Spleen (tissue), 11 donors: ENCODE data around the gene DPM1. TPM values are rescaled to one million over a fixed set of nuclear protein-coding genes. Genes with fewer than 3 reads are reported as not detected.

Source experiments
- DNase-seq: peaks from one replicate; pipeline ENCODE4 v3.0.0-alpha.2; 2020
- H3K27ac ChIP-seq, 8 donors: fragments of 200-600 bp; sonication (generic) in 7 of 8; 1 replicate in 4 of 8; 2 replicates in 4 of 8; pipeline versions ENCODE4 v1.5.0 to v1.8.0; 2016 to 2021; ENCODE audit warnings: inconsistent platforms in 4 of 8, mild to moderate bottlenecking in 4 of 8, moderate library complexity in 1 of 8
- H3K27me3 ChIP-seq, 7 donors: fragments of 200-600 bp; sonication (generic) in 6 of 7; replicated peaks in 1 of 7; 1 replicate in 4 of 7; 2 replicates in 3 of 7; pipeline versions ENCODE4 v1.5.0 to v1.8.0; 2016 to 2021; ENCODE audit warnings: inconsistent platforms in 3 of 7, mild to moderate bottlenecking in 1 of 7
- H3K36me3 ChIP-seq, 6 donors: fragments of 200-600 bp; sonication (generic) in 5 of 6; 1 replicate in 4 of 6; 2 replicates in 2 of 6; pipeline versions ENCODE4 v1.5.0 to v1.8.0; 2016 to 2021; ENCODE audit warnings: inconsistent platforms in 2 of 6
- H3K4me1 ChIP-seq, 6 donors: fragments of 200-600 bp; sonication (generic) in 5 of 6; 1 replicate in 3 of 6; 2 replicates in 3 of 6; pipeline versions ENCODE4 v1.5.0 to v1.8.0; 2016 to 2021; ENCODE audit warnings: inconsistent platforms in 3 of 6
- H3K4me3 ChIP-seq, 8 donors: fragments of 200-600 bp; sonication (generic) in 7 of 8; 1 replicate in 4 of 8; 2 replicates in 4 of 8; pipeline versions ENCODE4 v1.5.0 to v1.8.0; 2016 to 2021; ENCODE audit warnings: inconsistent platforms in 4 of 8, mild to moderate bottlenecking in 4 of 8, moderate library complexity in 2 of 8
- H3K9me3 ChIP-seq, 8 donors: fragments of 200-600 bp; sonication (generic) in 7 of 8; 1 replicate in 4 of 8; 2 replicates in 4 of 8; pipeline versions ENCODE4 v1.5.0 to v1.8.0; 2016 to 2021; ENCODE audit warnings: inconsistent platforms in 4 of 8
- POLR2A ChIP-seq, 3 donors: fragments of 450-650 bp; IDR thresholded peaks; one replicate each; pipeline ENCODE4 v1.5.1; 2017; ENCODE audit warnings: antibody characterized with exemption in 3 of 3, mild to moderate bottlenecking in 1 of 3
- POLR2AphosphoS5 ChIP-seq, 3 donors: sonication (generic); formaldehyde crosslinking; IDR thresholded peaks; one replicate each; pipeline ENCODE4 v1.5.1; 2017; ENCODE audit warnings: antibody characterized with exemption in 3 of 3
- WGBS, 5 donors: extraction: QIAGEN DNeasy Blood & Tissue Kit in 3 of 5; methylation state at CpG; one replicate each; pipeline versions ENCODE4 v1.1.5 to v1.1.7; 2013 to 2018; 5-methylcytosine and 5-hydroxymethylcytosine counted together
- intact Hi-C: fragments of 100-400 bp; cut with DNase I; formaldehyde crosslinking; loops from one replicate; pipeline ENCODE4 v1.15.0; 2023; ENCODE audit warnings: low total_unique reads
- polyA plus RNA-seq, 3 donors: library from polyadenylated mRNA; stranded (reverse); fragments of 200-250 nt; gene quantifications; one replicate each; pipeline ENCODE4 v1.2.1, GENCODE V29; 2013
- total RNA-seq, 7 donors: library from RNA; depleted of rRNA in 3 of 7; stranded (reverse); fragments of >200 nt in 3 of 7; fragmentation: NEBNext Ultra II Directional in 4 of 7; extraction: Animal tissue kit (Norgen Biotek cat#: 25700) in 4 of 7; gene quantifications; one replicate each; pipeline versions ENCODE4 v1.1.0 to v1.2.1, GENCODE V29; 2016 to 2021
- TF ChIP-seq, protein P1 (sequence below), 11 experiments: fragments of 200-600 bp in 7 of 11; fragments of 450-650 bp in 4 of 11; sonication (generic) in 4 of 11; IDR thresholded peaks in 8 of 11; conservative IDR thresholded peaks in 3 of 11; 1 replicate in 7 of 11; 2 replicates in 4 of 11; pipeline versions ENCODE4 v1.4.0 to v1.8.0; 2016 to 2021; ENCODE audit warnings: antibody characterized with exemption in 11 of 11, inconsistent platforms in 4 of 11, mild to moderate bottlenecking in 1 of 11
- donor health status: healthy with polysubstance abuse.
- donor health status: DM: no; HTN: no; CAD: no; lungs with moderate emphysema.
- donor health status: DM: no; HTN: no; CAD: no.
- donor health status: Bipolar disorder and iron deficiency.
- donor health status: healthy.
- donor health status: DM: no; HTN: no; CAD: no.
- donor health status: DM: yes; HTN: yes; CAD: no.

Gene DPM1
- total and polyA plus RNA-seq, 10 donors, result 28.1 to 65.0 (median 43.8) TPM

DNA sequence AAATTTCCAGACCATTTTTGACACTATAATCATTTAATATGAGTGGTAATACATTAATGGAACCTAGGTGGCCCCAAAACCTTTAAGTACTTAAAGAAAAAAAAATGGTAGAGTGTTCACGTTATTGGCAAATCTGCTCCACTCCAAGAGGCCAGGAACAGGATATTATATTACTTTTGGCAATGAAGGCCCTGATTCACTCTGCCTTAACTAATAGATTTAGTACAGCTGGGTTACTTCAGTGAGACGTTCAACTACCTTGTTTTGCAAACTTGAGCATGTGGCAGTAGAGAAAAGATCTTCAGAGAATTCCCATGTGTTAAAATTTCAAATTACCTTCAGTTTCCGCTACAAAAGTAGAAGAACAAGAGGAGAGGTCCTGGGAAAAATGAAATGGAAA is 39.9 kb downstream of the DPM1 start:
- peak overlapping the region in 1 of 8 donors; percentile 4 for H3K27ac ChIP-seq
- H3K4me3 ChIP-seq, result no peak overlapping the region
- peaks cover 47 to 100% (median 90%) of the 10 kb centered on the region in 6 donors for H3K4me1 ChIP-seq
- intact Hi-C loops, result no loop called here
- H3K27me3 ChIP-seq, result no peaks in the 10 kb centered on the region
- WGBS, 5 donors, result 53 to 72% (median 67%) methylated on average over 3 of the region's 3 CpGs
- no peaks in the 10 kb centered on the region for H3K9me3 ChIP-seq
- no peak for TF ChIP-seq POLR2AphosphoS5 (IDR thresholded peaks at IDR 0.05)
- no peak for TF ChIP-seq POLR2A (IDR thresholded peaks at IDR 0.05)
- TF ChIP-seq, protein P1, sequence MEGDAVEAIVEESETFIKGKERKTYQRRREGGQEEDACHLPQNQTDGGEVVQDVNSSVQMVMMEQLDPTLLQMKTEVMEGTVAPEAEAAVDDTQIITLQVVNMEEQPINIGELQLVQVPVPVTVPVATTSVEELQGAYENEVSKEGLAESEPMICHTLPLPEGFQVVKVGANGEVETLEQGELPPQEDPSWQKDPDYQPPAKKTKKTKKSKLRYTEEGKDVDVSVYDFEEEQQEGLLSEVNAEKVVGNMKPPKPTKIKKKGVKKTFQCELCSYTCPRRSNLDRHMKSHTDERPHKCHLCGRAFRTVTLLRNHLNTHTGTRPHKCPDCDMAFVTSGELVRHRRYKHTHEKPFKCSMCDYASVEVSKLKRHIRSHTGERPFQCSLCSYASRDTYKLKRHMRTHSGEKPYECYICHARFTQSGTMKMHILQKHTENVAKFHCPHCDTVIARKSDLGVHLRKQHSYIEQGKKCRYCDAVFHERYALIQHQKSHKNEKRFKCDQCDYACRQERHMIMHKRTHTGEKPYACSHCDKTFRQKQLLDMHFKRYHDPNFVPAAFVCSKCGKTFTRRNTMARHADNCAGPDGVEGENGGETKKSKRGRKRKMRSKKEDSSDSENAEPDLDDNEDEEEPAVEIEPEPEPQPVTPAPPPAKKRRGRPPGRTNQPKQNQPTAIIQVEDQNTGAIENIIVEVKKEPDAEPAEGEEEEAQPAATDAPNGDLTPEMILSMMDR (IDR thresholded peaks at IDR 0.05 in 8 of 11, conservative IDR thresholded peaks at IDR 0.05 in 3 of 11), result no peak
- no peak for DNase-seq
- H3K36me3 ChIP-seq, result peaks cover 0 to 43% (median 0%) of the 10 kb centered on the region in 6 donors

DNA sequence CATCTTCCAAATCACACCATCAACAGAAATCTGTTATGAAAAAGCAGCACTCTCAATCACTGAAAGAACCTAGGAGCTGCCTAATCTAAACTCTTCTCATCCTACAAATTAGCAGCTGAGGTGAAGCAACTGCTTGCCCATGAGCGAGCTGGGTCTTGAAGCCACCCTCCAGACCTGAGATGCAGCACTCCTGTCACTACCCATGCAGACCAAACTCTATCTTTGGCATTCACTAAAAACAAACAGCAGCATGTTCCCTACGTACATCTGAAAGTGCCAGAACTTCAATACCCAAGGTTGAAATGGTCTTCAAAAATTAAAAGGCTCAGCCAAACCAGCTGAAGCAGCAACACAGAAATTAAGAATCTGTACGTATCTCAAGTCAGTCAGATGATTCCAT is 41.4 kb downstream of the DPM1 start:
- peaks cover 45 to 100% (median 84%) of the 10 kb centered on the region in 6 donors for H3K4me1 ChIP-seq
- peak overlapping the region in 2 of 8 donors; percentile 12 to 19 for H3K27ac ChIP-seq
- peaks cover 0 to 41% (median 3%) of the 10 kb centered on the region in 6 donors for H3K36me3 ChIP-seq
- no peaks in the 10 kb centered on the region for H3K9me3 ChIP-seq
- WGBS, 5 donors, result 77 to 91% (median 80%) methylated on average over 3 of the region's 3 CpGs
- DNase-seq, result no peak
- intact Hi-C loops, result no loop called here
- TF ChIP-seq, protein P1 (IDR thresholded peaks at IDR 0.05 in 8 of 11, conservative IDR thresholded peaks at IDR 0.05 in 3 of 11), result no peak
- TF ChIP-seq POLR2A (IDR thresholded peaks at IDR 0.05) (no peak), POLR2AphosphoS5 (IDR thresholded peaks at IDR 0.05) (no peak)
- no peak overlapping the region for H3K4me3 ChIP-seq
- no peaks in the 10 kb centered on the region for H3K27me3 ChIP-seq

DNA sequence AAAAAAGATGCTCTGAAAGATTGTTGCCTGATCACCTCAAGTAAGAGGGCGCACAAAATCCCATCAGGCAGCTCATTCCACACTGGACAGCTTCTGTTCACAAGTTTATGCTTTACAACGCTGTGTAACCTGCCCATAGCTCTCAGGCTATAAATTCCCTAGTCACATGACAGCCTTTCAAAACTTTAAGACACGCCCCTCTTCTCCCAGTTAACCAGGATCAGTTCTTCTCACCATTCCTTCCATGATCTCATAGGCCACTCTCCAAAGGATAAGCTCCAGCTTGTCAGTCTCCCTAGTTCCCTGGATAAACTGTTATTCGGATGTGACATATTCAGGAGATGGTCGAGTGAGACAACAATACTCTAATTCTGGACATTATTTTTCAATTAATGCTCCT is 42.1 kb downstream of the DPM1 start:
- Histone ChIP-seq H3K4me1 (peaks cover 38 to 100% (median 82%) of the 10 kb centered on the region in 6 donors), H3K27me3 (no peaks in the 10 kb centered on the region), H3K36me3 (peaks cover 0 to 37% (median 3%) of the 10 kb centered on the region in 6 donors), H3K4me3 (no peak overlapping the region), H3K27ac (peak overlapping the region in 2 of 8 donors; percentile 12 to 19), H3K9me3 (no peaks in the 10 kb centered on the region)
- TF ChIP-seq POLR2A (IDR thresholded peaks at IDR 0.05) (no peak), POLR2AphosphoS5 (IDR thresholded peaks at IDR 0.05) (no peak)
- TF ChIP-seq, protein P1 (IDR thresholded peaks at IDR 0.05 in 8 of 11, conservative IDR thresholded peaks at IDR 0.05 in 3 of 11), result no peak
- no peak for DNase-seq
- intact Hi-C loops, result no loop called here
- WGBS, 5 donors, result 60 to 68% (median 64%) methylated on average over 5 of the region's 5 CpGs

DNA sequence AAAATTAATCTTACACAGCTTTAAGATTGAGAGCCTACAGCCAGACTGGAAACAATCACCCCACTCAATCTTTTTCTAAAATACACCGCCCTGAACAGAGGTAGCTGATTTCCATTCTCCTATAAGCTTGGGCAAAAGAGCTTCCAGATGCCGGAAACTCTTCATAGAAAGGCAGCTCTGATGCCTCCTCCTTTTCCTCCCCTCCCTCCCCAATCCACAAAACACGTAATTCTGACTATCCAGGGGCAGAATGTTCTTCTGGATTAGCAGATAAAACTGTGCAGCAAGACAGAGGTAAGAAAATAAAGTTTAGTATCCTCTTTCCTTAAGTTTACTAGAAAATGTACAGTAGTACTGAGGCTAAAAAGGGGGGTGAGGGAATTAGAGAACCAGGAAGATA is 42.9 kb downstream of the DPM1 start:
- Histone ChIP-seq H3K9me3 (no peaks in the 10 kb centered on the region), H3K36me3 (peaks cover 0 to 37% (median 3%) of the 10 kb centered on the region in 6 donors), H3K27me3 (no peaks in the 10 kb centered on the region), H3K4me1 (peaks cover 36 to 100% (median 81%) of the 10 kb centered on the region in 6 donors), H3K27ac (peak overlapping the region in 3 of 8 donors; percentile 16 to 40 (median 25)), H3K4me3 (no peak overlapping the region)
- no peak for TF ChIP-seq POLR2A (IDR thresholded peaks at IDR 0.05)
- no peak for DNase-seq
- intact Hi-C loops, result no loop called here
- 48 to 68% (median 55%) methylated on average over 3 of the region's 3 CpGs for WGBS, 5 donors
